H9 (cell line): Measurements from ENCODE around the gene LARP1. TPM values are rescaled to one million over a fixed set of nuclear protein-coding genes. Genes with fewer than 3 reads are reported as not detected.

Source experiments
- DNase-seq: peaks from one replicate; pipeline ENCODE4 v3.0.0-alpha.2; 2017
- H2AFZ ChIP-seq: one replicate; pipeline ENCODE4 v1.6.1; 2013; ENCODE audit warnings: mild to moderate bottlenecking, low read length, control low read depth, moderate library complexity
- H2AK5ac ChIP-seq: 2 replicates; pipeline ENCODE4 v1.6.1; 2013; ENCODE audit warnings: low read length, control low read depth, mixed read lengths; ENCODE audit not compliant: insufficient read length
- H2BK120ac ChIP-seq: one replicate; pipeline ENCODE4 v1.6.1; 2013; ENCODE audit warnings: low read depth, mild to moderate bottlenecking, low read length, control low read depth, inconsistent platforms; ENCODE audit not compliant: poor library complexity, severe bottlenecking
- H2BK12ac ChIP-seq: 2 replicates; pipeline ENCODE4 v1.6.1; 2013; ENCODE audit warnings: low read length, control low read depth, mixed read lengths, low read depth; ENCODE audit not compliant: insufficient read length
- H2BK15ac ChIP-seq: 2 replicates; pipeline ENCODE4 v1.6.1; 2013; ENCODE audit warnings: low read depth, low read length, control low read depth
- H2BK20ac ChIP-seq: one replicate; pipeline ENCODE4 v1.6.1; 2013; ENCODE audit warnings: low read depth, mild to moderate bottlenecking, low read length, control low read depth, inconsistent platforms; ENCODE audit not compliant: poor library complexity, severe bottlenecking
- H2BK5ac ChIP-seq: 2 replicates; pipeline ENCODE4 v1.6.1; 2013; ENCODE audit warnings: low read length, control low read depth, mixed read lengths; ENCODE audit not compliant: insufficient read length
- H3K14ac ChIP-seq: 2 replicates; pipeline ENCODE4 v1.6.1; 2013; ENCODE audit warnings: low read length, control low read depth; ENCODE audit not compliant: insufficient read depth
- H3K18ac ChIP-seq: 2 replicates; pipeline ENCODE4 v1.6.1; 2013; ENCODE audit warnings: low read depth, mild to moderate bottlenecking, mixed read lengths, low read length, control low read depth; ENCODE audit not compliant: insufficient read length
- H3K23ac ChIP-seq: 2 replicates; pipeline ENCODE4 v1.6.1; 2013; ENCODE audit warnings: low read length, control low read depth, mixed read lengths, low read depth; ENCODE audit not compliant: insufficient read length
- H3K23me2 ChIP-seq: 2 replicates; pipeline ENCODE4 v1.6.1; 2013; ENCODE audit warnings: low read depth, mild to moderate bottlenecking, mixed read lengths, low read length, control low read depth; ENCODE audit not compliant: insufficient read length, poor library complexity, severe bottlenecking
- H3K27ac ChIP-seq: 2 replicates; pipeline ENCODE4 v1.5.1; 2013; ENCODE audit warnings: low read length, control low read depth, mixed read lengths, low read depth; ENCODE audit not compliant: insufficient read length
- H3K27me3 ChIP-seq: 2 replicates; pipeline ENCODE4 v1.6.1; 2013; ENCODE audit warnings: low read length, control low read depth, inconsistent platforms; ENCODE audit not compliant: insufficient read depth
- H3K4ac ChIP-seq: 2 replicates; pipeline ENCODE4 v1.6.1; 2013; ENCODE audit warnings: low read depth, mild to moderate bottlenecking, control low read depth, inconsistent platforms, low read length, moderate library complexity
- H3K4me1 ChIP-seq: 2 replicates; pipeline ENCODE4 v1.6.1; 2013; ENCODE audit warnings: low read length, control low read depth, inconsistent platforms; ENCODE audit not compliant: insufficient read depth
- H3K4me2 ChIP-seq: 2 replicates; pipeline ENCODE4 v1.6.1; 2013; ENCODE audit warnings: low read length, control low read depth, mixed read lengths; ENCODE audit not compliant: insufficient read length, insufficient read depth
- H3K56ac ChIP-seq: 2 replicates; pipeline ENCODE4 v1.6.1; 2013; ENCODE audit warnings: low read depth, mild to moderate bottlenecking, mixed read lengths, low read length, control low read depth; ENCODE audit not compliant: insufficient read length
- H3K79me1 ChIP-seq: 2 replicates; pipeline ENCODE4 v1.6.1; 2013; ENCODE audit warnings: low read depth, mild to moderate bottlenecking, moderate library complexity, low read length, control low read depth, inconsistent platforms; ENCODE audit not compliant: insufficient read depth, poor library complexity, severe bottlenecking
- H3K79me2 ChIP-seq: 2 replicates; pipeline ENCODE4 v1.6.1; 2013; ENCODE audit warnings: low read length, control low read depth, inconsistent platforms; ENCODE audit not compliant: insufficient read depth
- H3K9ac ChIP-seq: 2 replicates; pipeline ENCODE4 v1.6.1; 2013; ENCODE audit warnings: low read length, control low read depth, mixed read lengths; ENCODE audit not compliant: insufficient read length; ENCODE audit errors: extremely low read depth
- H3K9me3 ChIP-seq: one replicate; pipeline ENCODE4 v1.6.1; 2013; ENCODE audit warnings: low read depth, low read length, inconsistent platforms; ENCODE audit not compliant: control insufficient read depth
- H3T11ph ChIP-seq: one replicate; pipeline ENCODE4 v1.6.1; 2013; ENCODE audit warnings: mild to moderate bottlenecking, low read length, control low read depth, inconsistent platforms
- H4K20me1 ChIP-seq: one replicate; pipeline ENCODE4 v1.6.1; 2013; ENCODE audit not compliant: control insufficient read depth, insufficient read length, insufficient read depth
- H4K5ac ChIP-seq: 2 replicates; pipeline ENCODE4 v1.6.1; 2013; ENCODE audit warnings: low read depth, mild to moderate bottlenecking, mixed read lengths, low read length, control low read depth; ENCODE audit not compliant: insufficient read length
- H4K8ac ChIP-seq: replicated peaks from 2 replicates; pipeline ENCODE4 v1.6.1; 2013; ENCODE audit warnings: low read length, control low read depth, mixed read lengths, low read depth; ENCODE audit not compliant: insufficient read length
- H4K91ac ChIP-seq: 2 replicates; pipeline ENCODE4 v1.6.1; 2013; ENCODE audit warnings: low read depth, mild to moderate bottlenecking, moderate library complexity, mixed read lengths, low read length, control low read depth; ENCODE audit not compliant: insufficient read length
- H3K27ac Mint-ChIP-seq, 3 experiments: 2 replicates in 2 of 3; 3 replicates in 1 of 3; pipeline ENCODE4 v1.8.0; 2020 to 2021; ENCODE audit warnings: mixed read lengths in 3 of 3, mild to moderate bottlenecking in 1 of 3, moderate library complexity in 1 of 3
- H3K27me3 Mint-ChIP-seq: 2 replicates; pipeline ENCODE4 v1.8.0; 2021; ENCODE audit warnings: low read depth, mild to moderate bottlenecking, moderate library complexity, mixed read lengths
- H3K36me3 Mint-ChIP-seq, 3 experiments: 2 replicates in 2 of 3; 3 replicates in 1 of 3; pipeline ENCODE4 v1.8.0; 2020 to 2021; ENCODE audit warnings: low read depth in 3 of 3, mixed read lengths in 3 of 3; ENCODE audit not compliant: insufficient read depth in 1 of 3
- H3K4me1 Mint-ChIP-seq, 2 experiments: 2 replicates each; pipeline ENCODE4 v1.8.0; 2020; ENCODE audit warnings: mixed read lengths in 2 of 2
- H3K4me3 Mint-ChIP-seq, 2 experiments: 2 replicates in 1 of 2; 3 replicates in 1 of 2; pipeline ENCODE4 v1.8.0; 2020 to 2021; ENCODE audit warnings: mild to moderate bottlenecking in 2 of 2, mixed read lengths in 2 of 2, moderate library complexity in 1 of 2
- H3K9me3 Mint-ChIP-seq, 2 experiments: 2 replicates in 1 of 2; 3 replicates in 1 of 2; pipeline ENCODE4 v1.8.0; 2020; ENCODE audit warnings: mild to moderate bottlenecking in 2 of 2, mixed read lengths in 2 of 2, moderate library complexity in 1 of 2
- WGBS: extraction: QIAGEN DNeasy Blood & Tissue Kit; methylation state at CpG from one replicate; pipeline ENCODE4 v1.1.7; 2013; ENCODE audit warnings: missing lambda C conversion rate, low lambda C conversion rate, mixed read lengths; ENCODE audit not compliant: insufficient read length; ENCODE audit errors: extremely low coverage; 5-methylcytosine and 5-hydroxymethylcytosine counted together
- total RNA-seq: library from RNA; stranded (reverse); gene quantifications from 2 replicates; pipeline ENCODE4 v1.2.1, GENCODE V29; 2021
- TF ChIP-seq, protein P1 (sequence below): fragments of 200-600 bp; sonication (generic); conservative IDR thresholded peaks from 3 replicates; pipeline ENCODE4 v1.8.0; 2021; ENCODE audit warnings: antibody characterized with exemption, mild to moderate bottlenecking

LARP1 gene
- total RNA-seq, 1 experiment from 2014 or later = 405 TPM

DNA sequence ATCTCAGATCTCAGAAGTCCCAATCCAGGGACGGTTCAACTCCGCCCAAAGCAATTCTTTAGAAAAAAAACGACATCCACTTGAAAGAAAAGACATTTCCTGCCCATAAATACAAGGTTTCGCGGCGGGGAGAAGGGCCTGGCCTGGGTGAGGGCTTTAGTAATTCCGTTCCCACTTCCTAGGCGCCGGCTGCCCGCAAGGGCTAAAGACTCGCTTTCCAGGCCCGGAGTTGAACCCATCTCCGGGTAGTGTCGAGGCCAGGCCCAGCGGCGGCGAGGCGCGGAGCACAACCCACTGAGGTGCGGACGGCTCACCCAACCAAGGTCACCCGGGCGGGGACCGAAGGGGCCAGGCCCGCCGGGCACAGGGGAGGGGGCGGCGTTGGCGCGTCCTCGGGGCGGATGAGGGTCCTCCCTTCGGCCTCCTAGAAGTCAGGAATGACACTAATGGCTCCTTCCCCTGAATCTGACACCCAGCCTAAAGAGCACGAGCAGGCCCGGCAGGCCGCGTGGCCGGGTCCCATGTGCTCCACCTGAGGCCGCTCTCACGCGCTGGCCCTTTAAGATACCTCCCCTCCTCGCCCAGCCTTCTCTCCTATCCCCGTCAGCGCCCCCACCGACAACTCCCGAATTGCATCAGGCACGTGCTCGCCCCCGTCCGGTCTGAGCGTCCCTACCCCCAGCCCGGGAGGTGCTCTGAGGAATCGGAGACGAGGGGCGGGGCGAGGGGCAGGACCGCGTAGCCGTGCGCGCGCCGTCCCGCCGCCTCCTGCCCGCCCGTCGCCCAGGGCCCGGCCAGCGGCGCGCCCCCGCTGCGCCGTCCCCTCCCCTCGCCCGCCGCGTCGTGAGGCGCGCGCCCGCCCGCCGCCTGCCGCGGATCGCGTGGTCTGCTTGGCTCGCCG is 467 bp upstream of the LARP1 start:
- H2BK12ac ChIP-seq = no peak overlapping the region
- peaks cover 11% of the 10 kb centered on the region for H3K23me2 ChIP-seq
- H2BK120ac ChIP-seq = peak overlapping the region; percentile 52
- no peak overlapping the region for H3K56ac ChIP-seq
- H3K18ac ChIP-seq = peak overlapping the region; percentile 72
- H2BK20ac ChIP-seq = no peak overlapping the region
- H2BK5ac ChIP-seq = no peak overlapping the region
- H3K14ac ChIP-seq = peak overlapping the region; percentile 92; the same call in 1 of the 2 replicates
- peaks cover 38% of the 10 kb centered on the region for H3K79me2 ChIP-seq
- peak overlapping the region; percentile 44 for H4K91ac ChIP-seq
- H3K23ac ChIP-seq = no peak overlapping the region
- no peaks in the 10 kb centered on the region for H3K27me3 ChIP-seq
- no peak overlapping the region for H4K5ac ChIP-seq
- WGBS = no CpG with 5 or more reads among the region's 92 CpGs
- H4K8ac ChIP-seq = no peak overlapping the region
- peaks cover 0 to 3% of the 10 kb centered on the region in 2 experiments; a peak in 2 of 5 replicates for H3K9me3 Mint-ChIP-seq
- H3K27me3 Mint-ChIP-seq = peaks cover 2% of the 10 kb centered on the region; the same call in 1 of the 2 replicates
- H4K20me1 ChIP-seq = no peaks in the 10 kb centered on the region
- H3T11ph ChIP-seq = no peak overlapping the region
- H2AK5ac ChIP-seq = no peak overlapping the region
- H2BK15ac ChIP-seq = no peak overlapping the region
- peaks cover 7% of the 10 kb centered on the region for H3K4me1 ChIP-seq
- peaks cover 0 to 5% (median 4%) of the 10 kb centered on the region in 3 experiments; a peak in 3 of 7 replicates for H3K36me3 Mint-ChIP-seq
- no peak overlapping the region for H3K9ac ChIP-seq
- no peak overlapping the region for H3K4ac ChIP-seq
- no peaks in the 10 kb centered on the region for H3K9me3 ChIP-seq
- peaks cover 38 to 39% of the 10 kb centered on the region in 2 experiments for H3K4me1 Mint-ChIP-seq
- peak overlapping the region; percentile 83 to 94 for H3K4me3 Mint-ChIP-seq
- peak overlapping the region; percentile 87 to 98 (median 90) for H3K27ac Mint-ChIP-seq
- no peak overlapping the region for H2AFZ ChIP-seq
- peak overlapping the region; percentile 33 for H3K27ac ChIP-seq
- peak overlapping the region; percentile 27 for H3K4me2 ChIP-seq
- H3K79me1 ChIP-seq = no peaks in the 10 kb centered on the region
- peak; percentile 99 for DNase-seq
- TF ChIP-seq, protein P1, sequence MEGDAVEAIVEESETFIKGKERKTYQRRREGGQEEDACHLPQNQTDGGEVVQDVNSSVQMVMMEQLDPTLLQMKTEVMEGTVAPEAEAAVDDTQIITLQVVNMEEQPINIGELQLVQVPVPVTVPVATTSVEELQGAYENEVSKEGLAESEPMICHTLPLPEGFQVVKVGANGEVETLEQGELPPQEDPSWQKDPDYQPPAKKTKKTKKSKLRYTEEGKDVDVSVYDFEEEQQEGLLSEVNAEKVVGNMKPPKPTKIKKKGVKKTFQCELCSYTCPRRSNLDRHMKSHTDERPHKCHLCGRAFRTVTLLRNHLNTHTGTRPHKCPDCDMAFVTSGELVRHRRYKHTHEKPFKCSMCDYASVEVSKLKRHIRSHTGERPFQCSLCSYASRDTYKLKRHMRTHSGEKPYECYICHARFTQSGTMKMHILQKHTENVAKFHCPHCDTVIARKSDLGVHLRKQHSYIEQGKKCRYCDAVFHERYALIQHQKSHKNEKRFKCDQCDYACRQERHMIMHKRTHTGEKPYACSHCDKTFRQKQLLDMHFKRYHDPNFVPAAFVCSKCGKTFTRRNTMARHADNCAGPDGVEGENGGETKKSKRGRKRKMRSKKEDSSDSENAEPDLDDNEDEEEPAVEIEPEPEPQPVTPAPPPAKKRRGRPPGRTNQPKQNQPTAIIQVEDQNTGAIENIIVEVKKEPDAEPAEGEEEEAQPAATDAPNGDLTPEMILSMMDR = peak; percentile 63
